Measurements from ENCODE around the gene KRT80. TPM values are rescaled to one million over a fixed set of nuclear protein-coding genes. Genes with fewer than 3 reads are reported as not detected.

The KRT80 gene
- total RNA-seq, 3 donors from 2014 or later (not counting 1 experiment from before 2014, with no cell fraction given) = not detected

DNA sequence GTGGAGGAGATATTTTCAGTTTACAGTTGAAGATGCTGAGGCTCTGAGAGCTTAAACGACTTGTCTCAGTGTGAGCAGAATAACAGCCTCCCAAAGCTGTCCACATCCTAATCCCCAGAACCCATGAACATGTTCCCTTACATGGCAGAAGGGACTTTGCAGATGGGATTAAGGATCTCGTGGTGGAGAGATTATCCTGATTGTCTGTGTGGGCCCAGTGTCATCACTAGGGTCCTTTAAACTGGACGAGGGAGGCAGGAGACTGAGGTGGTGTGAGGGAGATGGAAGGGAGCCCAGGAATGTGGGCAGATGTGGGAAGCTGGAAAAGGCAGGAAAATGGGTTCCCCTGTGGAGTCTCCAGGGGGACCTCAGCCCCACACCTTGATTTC, 9.6 kb upstream of the KRT80 start:
- intact Hi-C loops (cut with micrococcal nuclease) = no loop called here
- H3K4me1 ChIP-seq (ENCODE audit: control insufficient read depth, insufficient read depth, low read length) = peaks cover 35% of the 10 kb centered on the region
- H3K27me3 ChIP-seq (ENCODE audit: control insufficient read depth, insufficient read depth, low read length) = no peaks in the 10 kb centered on the region
- WGBS (ENCODE audit: insufficient coverage) = 60% methylated on average over 2 of the region's 3 CpGs
- Mint-ChIP-seq H3K27me3 (ENCODE audit: low read depth in 2 of 2) (peaks cover 11 to 12% of the 10 kb centered on the region in 2 donors), H3K36me3 (no peaks in the 10 kb centered on the region), H3K4me1 (peaks cover 0 to 6% of the 10 kb centered on the region in 2 donors), H3K4me3 (no peak overlapping the region), H3K9me3 (no peaks in the 10 kb centered on the region), H3K27ac (no peak overlapping the region)
- H3K27ac ChIP-seq (ENCODE audit: low read length) = no peak overlapping the region
- no peaks in the 10 kb centered on the region for H3K9me3 ChIP-seq (ENCODE audit: control insufficient read depth, insufficient read depth, low read length)
- H3K36me3 ChIP-seq (ENCODE audit: control insufficient read depth, insufficient read depth, low read length) = no peaks in the 10 kb centered on the region
- ATAC-seq (no peak), DNase-seq (no peak)
- no peak overlapping the region for H3K4me3 ChIP-seq (ENCODE audit: low read length)
- TF ChIP-seq, protein P1, sequence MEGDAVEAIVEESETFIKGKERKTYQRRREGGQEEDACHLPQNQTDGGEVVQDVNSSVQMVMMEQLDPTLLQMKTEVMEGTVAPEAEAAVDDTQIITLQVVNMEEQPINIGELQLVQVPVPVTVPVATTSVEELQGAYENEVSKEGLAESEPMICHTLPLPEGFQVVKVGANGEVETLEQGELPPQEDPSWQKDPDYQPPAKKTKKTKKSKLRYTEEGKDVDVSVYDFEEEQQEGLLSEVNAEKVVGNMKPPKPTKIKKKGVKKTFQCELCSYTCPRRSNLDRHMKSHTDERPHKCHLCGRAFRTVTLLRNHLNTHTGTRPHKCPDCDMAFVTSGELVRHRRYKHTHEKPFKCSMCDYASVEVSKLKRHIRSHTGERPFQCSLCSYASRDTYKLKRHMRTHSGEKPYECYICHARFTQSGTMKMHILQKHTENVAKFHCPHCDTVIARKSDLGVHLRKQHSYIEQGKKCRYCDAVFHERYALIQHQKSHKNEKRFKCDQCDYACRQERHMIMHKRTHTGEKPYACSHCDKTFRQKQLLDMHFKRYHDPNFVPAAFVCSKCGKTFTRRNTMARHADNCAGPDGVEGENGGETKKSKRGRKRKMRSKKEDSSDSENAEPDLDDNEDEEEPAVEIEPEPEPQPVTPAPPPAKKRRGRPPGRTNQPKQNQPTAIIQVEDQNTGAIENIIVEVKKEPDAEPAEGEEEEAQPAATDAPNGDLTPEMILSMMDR (IDR thresholded peaks at IDR 0.05) = no peak

DNA sequence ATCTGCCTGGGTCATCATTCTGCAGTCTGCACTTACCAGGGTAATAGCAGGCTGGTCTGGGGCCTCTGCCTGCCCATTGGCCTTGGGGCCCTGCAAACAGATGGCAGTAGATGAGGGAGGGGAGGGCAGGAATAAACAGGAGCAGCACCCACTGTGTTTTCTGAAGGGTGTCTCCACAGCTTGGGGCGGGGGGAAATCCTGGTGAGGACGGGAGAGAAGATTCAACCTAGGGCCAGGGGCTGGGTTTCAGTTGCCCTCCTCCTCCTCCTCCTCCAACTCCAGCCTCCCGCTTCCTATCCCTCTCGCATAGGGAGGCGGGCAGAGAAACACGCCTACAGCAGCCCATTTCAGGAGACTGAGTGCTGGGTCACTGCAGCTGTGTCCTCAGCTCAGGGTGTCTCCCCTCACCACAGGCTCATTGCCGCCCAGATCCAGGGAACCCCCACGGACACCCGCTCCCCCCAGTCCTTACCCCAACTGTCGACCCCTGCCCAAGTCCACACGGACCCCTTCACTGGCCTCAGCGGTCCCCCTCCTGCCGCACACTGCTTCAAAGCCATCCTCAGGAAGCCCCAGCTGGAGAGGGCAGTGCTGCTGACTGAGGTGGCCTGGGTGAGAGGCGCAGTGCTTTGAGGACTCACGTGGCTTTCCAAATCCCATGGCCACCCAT, 9.1 kb upstream of the KRT80 start:
- Histone ChIP-seq H3K4me3 (ENCODE audit: low read length) (no peak overlapping the region), H3K9me3 (ENCODE audit: control insufficient read depth, insufficient read depth, low read length) (no peaks in the 10 kb centered on the region), H3K27me3 (ENCODE audit: control insufficient read depth, insufficient read depth, low read length) (no peaks in the 10 kb centered on the region), H3K27ac (ENCODE audit: low read length) (no peak overlapping the region), H3K4me1 (ENCODE audit: control insufficient read depth, insufficient read depth, low read length) (peaks cover 35% of the 10 kb centered on the region), H3K36me3 (ENCODE audit: control insufficient read depth, insufficient read depth, low read length) (no peaks in the 10 kb centered on the region)
- no peak for ATAC-seq
- Mint-ChIP-seq H3K4me1 (peaks cover 0 to 6% of the 10 kb centered on the region in 2 donors), H3K27ac (no peak overlapping the region), H3K27me3 (ENCODE audit: low read depth in 2 of 2) (peaks cover 10 to 11% of the 10 kb centered on the region in 2 donors), H3K36me3 (no peaks in the 10 kb centered on the region), H3K4me3 (no peak overlapping the region), H3K9me3 (no peaks in the 10 kb centered on the region)
- no peak for DNase-seq
- TF ChIP-seq, protein P1 (IDR thresholded peaks at IDR 0.05) = no peak
- intact Hi-C loops (cut with micrococcal nuclease) = no loop called here
- WGBS (ENCODE audit: insufficient coverage) = 91% methylated on average over 15 of the region's 15 CpGs

DNA sequence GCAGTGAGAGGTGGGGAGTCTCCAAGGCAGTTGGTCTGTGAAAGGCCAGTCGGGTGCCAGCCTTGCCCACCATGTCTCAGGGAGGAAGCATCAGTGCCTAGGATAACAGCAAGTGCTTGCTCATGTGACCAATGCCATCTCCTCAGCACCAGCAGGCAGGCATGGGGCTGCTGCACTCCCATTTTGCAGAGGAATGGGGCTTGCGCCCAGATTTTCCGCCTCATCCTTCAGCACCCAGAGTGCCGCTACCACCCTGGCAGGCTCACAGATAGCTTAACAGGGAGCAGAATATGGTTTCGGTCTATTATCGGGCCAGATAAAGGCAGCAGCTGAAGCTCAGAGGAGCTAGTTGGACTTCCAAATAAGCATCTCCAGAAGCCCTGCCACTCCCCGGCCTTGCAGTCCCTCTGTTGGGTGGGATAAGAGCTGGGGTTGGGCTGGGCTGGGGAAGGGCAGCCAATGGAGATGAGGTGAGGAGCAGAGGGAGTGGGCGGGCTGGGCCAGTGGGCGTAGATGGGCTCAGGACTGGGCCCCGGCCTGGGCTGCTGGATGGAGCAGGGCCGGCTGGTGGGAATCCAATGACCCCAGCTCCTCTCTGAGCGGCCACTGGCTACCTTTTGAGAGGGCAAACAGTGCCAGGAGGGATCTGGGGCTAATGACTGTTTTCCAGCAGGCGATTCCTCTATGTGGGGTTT, 8.4 kb upstream of the KRT80 start:
- no peak overlapping the region for H3K4me3 ChIP-seq (ENCODE audit: low read length)
- WGBS (ENCODE audit: insufficient coverage) = 90% methylated on average over 13 of the region's 13 CpGs
- peaks cover 11 to 12% of the 10 kb centered on the region in 2 donors for H3K27me3 Mint-ChIP-seq (ENCODE audit: low read depth in 2 of 2)
- ATAC-seq = no peak
- TF ChIP-seq, protein P1 (IDR thresholded peaks at IDR 0.05) = no peak
- peaks cover 35% of the 10 kb centered on the region for H3K4me1 ChIP-seq (ENCODE audit: control insufficient read depth, insufficient read depth, low read length)
- H3K27ac Mint-ChIP-seq = no peak overlapping the region
- peaks cover 0 to 6% of the 10 kb centered on the region in 2 donors for H3K4me1 Mint-ChIP-seq
- no peaks in the 10 kb centered on the region for H3K9me3 Mint-ChIP-seq
- intact Hi-C loops (cut with micrococcal nuclease) = no loop called here
- H3K27me3 ChIP-seq (ENCODE audit: control insufficient read depth, insufficient read depth, low read length) = no peaks in the 10 kb centered on the region
- no peak overlapping the region for H3K4me3 Mint-ChIP-seq
- no peaks in the 10 kb centered on the region for H3K36me3 ChIP-seq (ENCODE audit: control insufficient read depth, insufficient read depth, low read length)
- DNase-seq = no peak
- no peak overlapping the region for H3K27ac ChIP-seq (ENCODE audit: low read length)
- no peaks in the 10 kb centered on the region for H3K9me3 ChIP-seq (ENCODE audit: control insufficient read depth, insufficient read depth, low read length)
- no peaks in the 10 kb centered on the region for H3K36me3 Mint-ChIP-seq

Measured in natural killer cell (primary cell).